GM12878 (cell line): ENCODE measurements around the gene NOTCH4. TPM values are rescaled to one million over a fixed set of nuclear protein-coding genes. Genes with fewer than 3 reads are reported as not detected.

Experiments used
- ATAC-seq: fragments of 200-7000 bp; cut with Tn5 transposase; 3 replicates; pipeline ENCODE4 v1.9.1; 2020; ENCODE audit warnings: mild to moderate bottlenecking, moderate library complexity
- BruUV-seq: library from RNA; stranded (reverse); fragments of 400-500 nt; replicated peaks from 2 replicates; lab custom pipeline; 2021; lab: Mats Ljungman, UMichigan
- CTCF ChIA-PET: fragments of 300-600 bp; sonication (Branson Sonifier 250); formaldehyde crosslinking; extraction: SDS; loops from one replicate; lab custom pipeline; 2021; ENCODE audit warnings: inconsistent platforms; lab: Yijun Ruan, JAX
- POLR2A ChIA-PET: fragments of 350-600 bp; formaldehyde crosslinking; extraction: SDS; loops from one replicate; lab custom pipeline; 2021; ENCODE audit warnings: inconsistent platforms; lab: Charles Lee
- RAD21 ChIA-PET: fragments of 300-600 bp; sonication (Branson Sonifier 250); formaldehyde crosslinking; loops from one replicate; lab custom pipeline; 2023; ENCODE audit warnings: antibody characterized with exemption; ENCODE audit not compliant: unreplicated experiment; lab: Charles Lee
- SMC1A ChIA-PET: fragments of 300-600 bp; sonication (Branson Sonifier 250); formaldehyde crosslinking; loops from one replicate; lab custom pipeline; 2023; ENCODE audit not compliant: unreplicated experiment, uncharacterized antibody; lab: Charles Lee
- DNase-seq: peaks from one replicate; pipeline ENCODE4 v3.0.0-alpha.2; 2011; ENCODE audit warnings: low read depth, low spot score
- FAIRE-seq: peaks from 3 replicates; lab custom pipeline; 2011; peaks lifted over from hg19 to GRCh38; lab: Jason Lieb, UNC
- H2AFZ ChIP-seq: 2 replicates; pipeline ENCODE4 v1.6.0; 2011; ENCODE audit warnings: low read depth, low read length, control low read depth; ENCODE audit not compliant: control insufficient read depth
- H3K27ac ChIP-seq: 2 replicates; pipeline ENCODE4 v1.5.1; 2011; ENCODE audit warnings: control low read depth; ENCODE audit not compliant: control insufficient read depth, insufficient read depth
- H3K27me3 ChIP-seq, 2 experiments: replicated peaks in 1 of 2; 2 replicates each; pipeline versions ENCODE4 v1.6.0 to v1.6.1; 2011; ENCODE audit warnings: low read length in 1 of 2; ENCODE audit not compliant: control insufficient read depth in 2 of 2, insufficient read depth in 2 of 2
- H3K36me3 ChIP-seq, 2 experiments: 2 replicates each; pipeline ENCODE4 v1.5.1; 2011; ENCODE audit warnings: low read length in 1 of 2; ENCODE audit not compliant: control insufficient read depth in 2 of 2, insufficient read depth in 2 of 2
- H3K4me1 ChIP-seq: 2 replicates; pipeline ENCODE4 v1.6.1; 2011; ENCODE audit warnings: mild to moderate bottlenecking, low read length, moderate library complexity, mixed read lengths; ENCODE audit not compliant: control insufficient read depth, insufficient read depth
- H3K4me2 ChIP-seq: 2 replicates; pipeline ENCODE4 v1.6.0; 2011; ENCODE audit warnings: control low read depth; ENCODE audit not compliant: control insufficient read depth, insufficient read depth
- H3K4me3 ChIP-seq: fragments of 200-600 bp; sonication (generic); 2 replicates; pipeline ENCODE4 v1.5.1; 2016
- H3K79me2 ChIP-seq: 2 replicates; pipeline ENCODE4 v1.6.0; 2011; ENCODE audit warnings: low read length; ENCODE audit not compliant: control insufficient read depth, insufficient read depth
- H3K9ac ChIP-seq: 2 replicates; pipeline ENCODE4 v1.8.0; 2011; ENCODE audit warnings: low read length, control low read depth, mixed read lengths; ENCODE audit not compliant: control insufficient read depth, insufficient read depth
- H3K9me3 ChIP-seq: replicated peaks from 3 replicates; pipeline ENCODE4 v1.5.1; 2011; ENCODE audit warnings: mild to moderate bottlenecking, low read length; ENCODE audit not compliant: control insufficient read depth, insufficient read depth
- H4K20me1 ChIP-seq: 2 replicates; pipeline ENCODE4 v1.6.0; 2011; ENCODE audit not compliant: control insufficient read depth, insufficient read depth
- ASH2L ChIP-seq: fragments of 300-600, 200-600 bp; sonication (generic); IDR thresholded peaks from 2 replicates; pipeline ENCODE4 v1.6.1; 2017; ENCODE audit warnings: low read depth, mild to moderate bottlenecking, borderline replicate concordance
- GABPA ChIP-seq: IDR thresholded peaks from 2 replicates; pipeline ENCODE4 v1.6.1; 2014; ENCODE audit warnings: antibody characterized with exemption, low read depth, mild to moderate bottlenecking, inconsistent platforms
- WGBS: methylation state at CpG from one replicate; pipeline ENCODE4 v1.1.6; 2016; ENCODE audit warnings: low lambda C conversion rate; ENCODE audit not compliant: insufficient replicate concordance, insufficient coverage; ENCODE audit errors: missing lambda C conversion rate; 5-methylcytosine and 5-hydroxymethylcytosine counted together
- in situ Hi-C: fragments of 300-500 bp; cut with MboI; formaldehyde crosslinking; loops from 9 replicates; pipeline ENCODE4 v1.14.3; 2018; ENCODE audit warnings: mixed read lengths
- intact Hi-C: fragments of 100-400 bp; cut with micrococcal nuclease; formaldehyde crosslinking; loops from one replicate; pipeline ENCODE4 v1.14.2; 2022; ENCODE audit not compliant: unreplicated experiment
- polyA plus RNA-seq, 11 experiments: library from polyadenylated mRNA; depleted of rRNA in 4 of 11; unstranded in 6 of 11; stranded (reverse) in 5 of 11; fragments of >200 nt; fragmentation: Nextera tagmentation in 4 of 11; fragmentation: Illumina TruSeq in 1 of 11; extraction: Ambion mirVana in 4 of 11; extraction: Trizol in 1 of 11; gene quantifications; 1 replicate in 1 of 11; 2 replicates in 10 of 11; pipeline versions ENCODE4 v1.2.1 to v1.2.3, GENCODE V29; 2011 to 2016; ENCODE audit warnings: inconsistent platforms in 2 of 11, missing spikeins in 2 of 11, low read depth in 1 of 11
- total RNA-seq, 4 experiments: library from RNA; depleted of rRNA in 3 of 4; stranded (reverse); fragments of >200 nt in 3 of 4; fragmentation: Illumina TruSeq in 1 of 4; extraction: Trizol in 1 of 4; gene quantifications; 2 replicates each; pipeline versions ENCODE4 v1.2.1 to v1.2.3, GENCODE V29; 2013 to 2021
- TF ChIP-seq, protein P1 (sequence below): IDR thresholded peaks from 2 replicates; pipeline ENCODE4 v1.6.1; 2012; ENCODE audit warnings: low read depth, low read length, improper control_type of control experiment
- TF ChIP-seq, protein P2 (sequence below): fragments of 450-650 bp; conservative IDR thresholded peaks from 2 replicates; pipeline ENCODE4 v1.6.1; 2017; ENCODE audit warnings: mild to moderate bottlenecking, moderate library complexity
- TF ChIP-seq, protein P3 (sequence below): IDR thresholded peaks from 2 replicates; pipeline ENCODE4 v1.6.1; 2011; ENCODE audit warnings: low read depth, low read length, improper control_type of control experiment, borderline replicate concordance
- TF ChIP-seq, protein P4 (sequence below): IDR thresholded peaks from 2 replicates; pipeline ENCODE4 v1.6.1; 2012; ENCODE audit warnings: mild to moderate bottlenecking, low read depth, low read length
- TF ChIP-seq, protein P5 (sequence below): fragments of 450-650 bp; IDR thresholded peaks from 2 replicates; pipeline ENCODE4 v1.6.1; 2017; ENCODE audit warnings: mild to moderate bottlenecking, moderate library complexity

NOTCH4 gene
- total and polyA plus RNA-seq, 10 of the 15 experiments (the other 5 are each of a cell fraction or from before 2014, with no cell fraction given): 0.66 to 3.3 (median 1.4) TPM

DNA sequence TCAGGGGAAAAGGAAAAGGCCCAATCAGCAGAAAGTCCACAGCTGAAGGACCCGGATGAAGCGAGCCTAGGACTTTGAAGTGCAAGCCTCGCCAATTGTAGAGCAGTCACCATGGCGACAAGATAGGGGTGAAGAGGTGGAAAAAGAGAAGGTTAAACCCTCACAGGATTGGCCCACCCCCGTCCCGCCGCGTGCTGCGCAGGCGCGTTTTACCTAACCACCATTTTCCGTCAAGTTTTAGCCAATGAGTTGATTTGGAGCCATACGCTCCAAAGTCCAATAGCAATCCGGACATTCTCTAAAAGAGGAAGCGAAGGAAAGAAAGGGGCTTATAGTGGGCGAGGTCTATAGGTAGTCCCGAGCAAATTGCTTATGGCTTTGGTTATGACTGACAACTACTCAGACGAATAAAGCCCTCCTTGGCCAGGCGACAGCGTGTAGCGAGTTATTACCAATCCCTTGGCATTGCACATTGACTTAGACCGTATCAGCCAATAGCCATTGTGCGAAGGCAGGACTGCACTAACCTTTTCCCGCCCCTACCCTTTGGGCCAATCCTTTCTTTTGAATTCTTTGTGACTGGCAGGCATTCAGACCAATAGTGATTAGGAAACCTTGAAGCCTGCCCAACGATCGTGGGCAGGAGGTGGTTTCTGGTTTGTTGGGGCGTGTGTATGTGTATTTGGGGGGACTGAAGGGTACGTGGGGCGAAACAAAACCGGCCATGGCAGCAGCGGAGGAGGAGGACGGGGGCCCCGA, 45.9 kb downstream of the NOTCH4 start, which contains the start of gene RNF5:
Gene RNF5 (plus strand): TSS at position 618 of the 759 bp plus-strand sequence. CDS start 107 bp downstream, at position 725.
- POLR2A ChIA-PET: interaction anchor here (1.3 to 5.7 kb wide), 7 partner anchors 12 to 59 kb away, joined by 3 to 123 read pairs (median 11); partner anchors contain the start of genes ATF6B, FKBPL, GPSM3 and PBX2
- FAIRE-seq: peak; percentile 100
- H4K20me1 ChIP-seq: no peaks in the 10 kb centered on the region
- H3K9me3 ChIP-seq: no peaks in the 10 kb centered on the region
- peak within 1 kb of the TSS; percentile 79 for H3K27ac ChIP-seq
- peaks cover 10% of the 10 kb centered on the region for H3K4me1 ChIP-seq
- peak within 1 kb of the TSS; percentile 91 for H3K9ac ChIP-seq
- CTCF ChIA-PET: interaction anchor here (0.6 to 2.2 kb wide), 7 partner anchors 13 to 1286 kb away, joined by 3 to 19 read pairs (median 4); partner anchors contain the start of gene GPSM3
- peaks cover 22% of the 10 kb centered on the region for H3K79me2 ChIP-seq
- intact Hi-C loops: loop anchor here (2.0 kb wide), 2 partner anchors 13 to 59 kb away; partner anchors contain the start of gene PBX2
- in situ Hi-C loops: no loop called here
- RAD21 ChIA-PET: interaction anchor here (0.7 to 2.6 kb wide), 8 partner anchors 11 to 49 kb away, joined by 3 to 21 read pairs (median 6); partner anchors contain the start of genes ATF6B, GPSM3 and PBX2
- ATAC-seq: peak; percentile 91
- BruUV-seq: no TSS peak
- H3K4me3 ChIP-seq: peak within 1 kb of the TSS; percentile 86
- WGBS: 3% methylated on average over 32 of the region's 33 CpGs
- H2AFZ ChIP-seq: peak within 1 kb of the TSS; percentile 78
- SMC1A ChIA-PET: interaction anchor here (1.0 to 4.2 kb wide), 4 partner anchors 14 to 351 kb away, joined by 3 to 41 read pairs (median 14); partner anchors contain the start of genes ATF6B, FKBPL, GPSM3 and HSPA1B
- peak within 1 kb of the TSS; percentile 77 for H3K4me2 ChIP-seq
- peaks cover 0 to 2% of the 10 kb centered on the region in 2 experiments; a peak in 2 of 4 replicates for H3K36me3 ChIP-seq
- H3K27me3 ChIP-seq: no peaks in the 10 kb centered on the region
- DNase-seq: peak; percentile 100
- TF ChIP-seq, protein P1, sequence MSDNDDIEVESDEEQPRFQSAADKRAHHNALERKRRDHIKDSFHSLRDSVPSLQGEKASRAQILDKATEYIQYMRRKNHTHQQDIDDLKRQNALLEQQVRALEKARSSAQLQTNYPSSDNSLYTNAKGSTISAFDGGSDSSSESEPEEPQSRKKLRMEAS: peak; percentile 35; the same call in 1 of the 2 replicates
- TF ChIP-seq, protein P2, sequence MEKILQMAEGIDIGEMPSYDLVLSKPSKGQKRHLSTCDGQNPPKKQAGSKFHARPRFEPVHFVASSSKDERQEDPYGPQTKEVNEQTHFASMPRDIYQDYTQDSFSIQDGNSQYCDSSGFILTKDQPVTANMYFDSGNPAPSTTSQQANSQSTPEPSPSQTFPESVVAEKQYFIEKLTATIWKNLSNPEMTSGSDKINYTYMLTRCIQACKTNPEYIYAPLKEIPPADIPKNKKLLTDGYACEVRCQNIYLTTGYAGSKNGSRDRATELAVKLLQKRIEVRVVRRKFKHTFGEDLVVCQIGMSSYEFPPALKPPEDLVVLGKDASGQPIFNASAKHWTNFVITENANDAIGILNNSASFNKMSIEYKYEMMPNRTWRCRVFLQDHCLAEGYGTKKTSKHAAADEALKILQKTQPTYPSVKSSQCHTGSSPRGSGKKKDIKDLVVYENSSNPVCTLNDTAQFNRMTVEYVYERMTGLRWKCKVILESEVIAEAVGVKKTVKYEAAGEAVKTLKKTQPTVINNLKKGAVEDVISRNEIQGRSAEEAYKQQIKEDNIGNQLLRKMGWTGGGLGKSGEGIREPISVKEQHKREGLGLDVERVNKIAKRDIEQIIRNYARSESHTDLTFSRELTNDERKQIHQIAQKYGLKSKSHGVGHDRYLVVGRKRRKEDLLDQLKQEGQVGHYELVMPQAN: no peak
- TF ChIP-seq, protein P3, sequence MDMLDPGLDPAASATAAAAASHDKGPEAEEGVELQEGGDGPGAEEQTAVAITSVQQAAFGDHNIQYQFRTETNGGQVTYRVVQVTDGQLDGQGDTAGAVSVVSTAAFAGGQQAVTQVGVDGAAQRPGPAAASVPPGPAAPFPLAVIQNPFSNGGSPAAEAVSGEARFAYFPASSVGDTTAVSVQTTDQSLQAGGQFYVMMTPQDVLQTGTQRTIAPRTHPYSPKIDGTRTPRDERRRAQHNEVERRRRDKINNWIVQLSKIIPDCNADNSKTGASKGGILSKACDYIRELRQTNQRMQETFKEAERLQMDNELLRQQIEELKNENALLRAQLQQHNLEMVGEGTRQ: no peak
- no peak for TF ChIP-seq GABPA
- TF ChIP-seq, protein P4, sequence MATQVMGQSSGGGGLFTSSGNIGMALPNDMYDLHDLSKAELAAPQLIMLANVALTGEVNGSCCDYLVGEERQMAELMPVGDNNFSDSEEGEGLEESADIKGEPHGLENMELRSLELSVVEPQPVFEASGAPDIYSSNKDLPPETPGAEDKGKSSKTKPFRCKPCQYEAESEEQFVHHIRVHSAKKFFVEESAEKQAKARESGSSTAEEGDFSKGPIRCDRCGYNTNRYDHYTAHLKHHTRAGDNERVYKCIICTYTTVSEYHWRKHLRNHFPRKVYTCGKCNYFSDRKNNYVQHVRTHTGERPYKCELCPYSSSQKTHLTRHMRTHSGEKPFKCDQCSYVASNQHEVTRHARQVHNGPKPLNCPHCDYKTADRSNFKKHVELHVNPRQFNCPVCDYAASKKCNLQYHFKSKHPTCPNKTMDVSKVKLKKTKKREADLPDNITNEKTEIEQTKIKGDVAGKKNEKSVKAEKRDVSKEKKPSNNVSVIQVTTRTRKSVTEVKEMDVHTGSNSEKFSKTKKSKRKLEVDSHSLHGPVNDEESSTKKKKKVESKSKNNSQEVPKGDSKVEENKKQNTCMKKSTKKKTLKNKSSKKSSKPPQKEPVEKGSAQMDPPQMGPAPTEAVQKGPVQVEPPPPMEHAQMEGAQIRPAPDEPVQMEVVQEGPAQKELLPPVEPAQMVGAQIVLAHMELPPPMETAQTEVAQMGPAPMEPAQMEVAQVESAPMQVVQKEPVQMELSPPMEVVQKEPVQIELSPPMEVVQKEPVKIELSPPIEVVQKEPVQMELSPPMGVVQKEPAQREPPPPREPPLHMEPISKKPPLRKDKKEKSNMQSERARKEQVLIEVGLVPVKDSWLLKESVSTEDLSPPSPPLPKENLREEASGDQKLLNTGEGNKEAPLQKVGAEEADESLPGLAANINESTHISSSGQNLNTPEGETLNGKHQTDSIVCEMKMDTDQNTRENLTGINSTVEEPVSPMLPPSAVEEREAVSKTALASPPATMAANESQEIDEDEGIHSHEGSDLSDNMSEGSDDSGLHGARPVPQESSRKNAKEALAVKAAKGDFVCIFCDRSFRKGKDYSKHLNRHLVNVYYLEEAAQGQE: no peak
- no peak for TF ChIP-seq ASH2L
- TF ChIP-seq, protein P5, sequence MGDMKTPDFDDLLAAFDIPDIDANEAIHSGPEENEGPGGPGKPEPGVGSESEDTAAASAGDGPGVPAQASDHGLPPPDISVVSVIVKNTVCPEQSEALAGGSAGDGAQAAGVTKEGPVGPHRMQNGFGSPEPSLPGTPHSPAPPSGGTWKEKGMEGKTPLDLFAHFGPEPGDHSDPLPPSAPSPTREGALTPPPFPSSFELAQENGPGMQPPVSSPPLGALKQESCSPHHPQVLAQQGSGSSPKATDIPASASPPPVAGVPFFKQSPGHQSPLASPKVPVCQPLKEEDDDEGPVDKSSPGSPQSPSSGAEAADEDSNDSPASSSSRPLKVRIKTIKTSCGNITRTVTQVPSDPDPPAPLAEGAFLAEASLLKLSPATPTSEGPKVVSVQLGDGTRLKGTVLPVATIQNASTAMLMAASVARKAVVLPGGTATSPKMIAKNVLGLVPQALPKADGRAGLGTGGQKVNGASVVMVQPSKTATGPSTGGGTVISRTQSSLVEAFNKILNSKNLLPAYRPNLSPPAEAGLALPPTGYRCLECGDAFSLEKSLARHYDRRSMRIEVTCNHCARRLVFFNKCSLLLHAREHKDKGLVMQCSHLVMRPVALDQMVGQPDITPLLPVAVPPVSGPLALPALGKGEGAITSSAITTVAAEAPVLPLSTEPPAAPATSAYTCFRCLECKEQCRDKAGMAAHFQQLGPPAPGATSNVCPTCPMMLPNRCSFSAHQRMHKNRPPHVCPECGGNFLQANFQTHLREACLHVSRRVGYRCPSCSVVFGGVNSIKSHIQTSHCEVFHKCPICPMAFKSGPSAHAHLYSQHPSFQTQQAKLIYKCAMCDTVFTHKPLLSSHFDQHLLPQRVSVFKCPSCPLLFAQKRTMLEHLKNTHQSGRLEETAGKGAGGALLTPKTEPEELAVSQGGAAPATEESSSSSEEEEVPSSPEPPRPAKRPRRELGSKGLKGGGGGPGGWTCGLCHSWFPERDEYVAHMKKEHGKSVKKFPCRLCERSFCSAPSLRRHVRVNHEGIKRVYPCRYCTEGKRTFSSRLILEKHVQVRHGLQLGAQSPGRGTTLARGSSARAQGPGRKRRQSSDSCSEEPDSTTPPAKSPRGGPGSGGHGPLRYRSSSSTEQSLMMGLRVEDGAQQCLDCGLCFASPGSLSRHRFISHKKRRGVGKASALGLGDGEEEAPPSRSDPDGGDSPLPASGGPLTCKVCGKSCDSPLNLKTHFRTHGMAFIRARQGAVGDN: no peak
